WTC11 (cell line): ENCODE results near the gene SBK1. TPM values are rescaled to one million over a fixed set of nuclear protein-coding genes. Genes with fewer than 3 reads are reported as not detected.

Source experiments
- ATAC-seq: fragments of 200-7000 bp; cut with Tn5 transposase; 2 replicates; pipeline ENCODE4 v1.10.0; 2021; ENCODE audit warnings: mild to moderate bottlenecking, moderate library complexity
- CTCF ChIA-PET: fragments of 300-600 bp; sonication (Branson Sonifier 250); formaldehyde crosslinking; loops from one replicate; lab custom pipeline; 2021; ENCODE audit warnings: antibody characterized with exemption; lab: Charles Lee
- POLR2A ChIA-PET: fragments of 350-600 bp; sonication (Branson Sonifier 250); formaldehyde crosslinking; loops from one replicate; lab custom pipeline; 2021; ENCODE audit warnings: antibody characterized with exemption; lab: Charles Lee
- DNase-seq: peaks from one replicate; pipeline ENCODE4 v3.0.0; 2021; ENCODE audit warnings: low spot score
- H3K27ac Mint-ChIP-seq: 2 replicates; pipeline ENCODE4 v1.8.0; 2021; ENCODE audit warnings: mixed read lengths
- H3K27me3 Mint-ChIP-seq: 2 replicates; pipeline ENCODE4 v1.8.0; 2021; ENCODE audit warnings: low read depth, mild to moderate bottlenecking, moderate library complexity, mixed read lengths
- H3K36me3 Mint-ChIP-seq: 2 replicates; pipeline ENCODE4 v1.8.0; 2021; ENCODE audit warnings: mixed read lengths
- H3K4me1 Mint-ChIP-seq: 2 replicates; pipeline ENCODE4 v1.8.0; 2022; ENCODE audit warnings: mixed read lengths
- H3K4me3 Mint-ChIP-seq: 2 replicates; pipeline ENCODE4 v1.8.0; 2021; ENCODE audit warnings: mild to moderate bottlenecking, moderate library complexity, mixed read lengths
- H3K9me3 Mint-ChIP-seq: 2 replicates; pipeline ENCODE4 v1.8.0; 2021; ENCODE audit warnings: mixed read lengths
- AFF4 ChIP-seq: sonication (generic); formaldehyde crosslinking; IDR thresholded peaks from 2 replicates; pipeline ENCODE4 v1.8.1; 2023; ENCODE audit warnings: mild to moderate bottlenecking, missing genetic modification reagents, borderline replicate concordance
- AR ChIP-seq: fragments of 250-450 bp; sonication (Bioruptor Pico); IDR thresholded peaks from 2 replicates; pipeline ENCODE4 v1.9.0; 2021; ENCODE audit warnings: mild to moderate bottlenecking
- ATF1 ChIP-seq: sonication (generic); formaldehyde crosslinking; IDR thresholded peaks from 2 replicates; pipeline ENCODE4 v1.8.1; 2023; ENCODE audit warnings: mild to moderate bottlenecking, moderate library complexity, missing genetic modification reagents
- ATF3 ChIP-seq: sonication (generic); formaldehyde crosslinking; conservative IDR thresholded peaks from 2 replicates; pipeline ENCODE4 v1.8.1; 2022; ENCODE audit warnings: mild to moderate bottlenecking, missing genetic modification reagents
- CBFB ChIP-seq: sonication (generic); formaldehyde crosslinking; IDR thresholded peaks from 2 replicates; pipeline ENCODE4 v1.8.1; 2022; ENCODE audit warnings: mild to moderate bottlenecking, low read depth, missing genetic modification reagents
- CREB1 ChIP-seq: sonication (generic); formaldehyde crosslinking; IDR thresholded peaks from 2 replicates; pipeline ENCODE4 v1.8.0; 2023; ENCODE audit warnings: mild to moderate bottlenecking, missing genetic modification reagents
- ESRRA ChIP-seq: sonication (generic); formaldehyde crosslinking; IDR thresholded peaks from 2 replicates; pipeline ENCODE4 v1.8.1; 2022; ENCODE audit warnings: mild to moderate bottlenecking, missing genetic modification reagents, borderline replicate concordance
- FOXJ3 ChIP-seq: sonication (generic); formaldehyde crosslinking; IDR thresholded peaks from 2 replicates; pipeline ENCODE4 v1.9.0; 2021; ENCODE audit warnings: missing genetic modification reagents, mild to moderate bottlenecking, borderline replicate concordance
- GABPB1 ChIP-seq: sonication (generic); formaldehyde crosslinking; IDR thresholded peaks from 2 replicates; pipeline ENCODE4 v1.8.1; 2023; ENCODE audit warnings: mild to moderate bottlenecking, missing genetic modification reagents
- MXD4 ChIP-seq: fragments of 250-450 bp; sonication (Bioruptor Pico); IDR thresholded peaks from 2 replicates; pipeline ENCODE4 v1.8.0; 2021; ENCODE audit warnings: mild to moderate bottlenecking, moderate library complexity, borderline replicate concordance
- MYBL2 ChIP-seq: sonication (generic); formaldehyde crosslinking; IDR thresholded peaks from 2 replicates; pipeline ENCODE4 v1.8.1; 2023; ENCODE audit warnings: mild to moderate bottlenecking, moderate library complexity, missing genetic modification reagents
- NR1H2 ChIP-seq: sonication (generic); formaldehyde crosslinking; IDR thresholded peaks from 2 replicates; pipeline ENCODE4 v1.9.0; 2021; ENCODE audit warnings: mild to moderate bottlenecking, moderate library complexity, missing genetic modification reagents
- NR3C1 ChIP-seq: sonication (generic); formaldehyde crosslinking; conservative IDR thresholded peaks from 2 replicates; pipeline ENCODE4 v1.8.1; 2023; ENCODE audit warnings: low read depth, mild to moderate bottlenecking, missing genetic modification reagents
- RORB ChIP-seq: fragments of 250-450 bp; sonication (Bioruptor Pico); IDR thresholded peaks from 2 replicates; pipeline ENCODE4 v1.9.0; 2021; ENCODE audit warnings: mild to moderate bottlenecking
- SMAD4 ChIP-seq: sonication (generic); formaldehyde crosslinking; IDR thresholded peaks from 2 replicates; pipeline ENCODE4 v1.8.0; 2022; ENCODE audit warnings: mild to moderate bottlenecking, missing genetic modification reagents
- SP1 ChIP-seq: sonication (generic); formaldehyde crosslinking; conservative IDR thresholded peaks from 2 replicates; pipeline ENCODE4 v1.8.1; 2022; ENCODE audit warnings: missing genetic modification reagents
- ZBTB21 ChIP-seq: sonication (generic); formaldehyde crosslinking; IDR thresholded peaks from 2 replicates; pipeline ENCODE4 v1.8.1; 2023; ENCODE audit warnings: mild to moderate bottlenecking, missing genetic modification reagents, borderline replicate concordance
- ZNF219 ChIP-seq: sonication (generic); formaldehyde crosslinking; IDR thresholded peaks from 2 replicates; pipeline ENCODE4 v1.8.0; 2023; ENCODE audit warnings: missing genetic modification reagents, mild to moderate bottlenecking, borderline replicate concordance
- ZNF416 ChIP-seq: fragments of 250-450 bp; sonication (Bioruptor Pico); IDR thresholded peaks from 2 replicates; pipeline ENCODE4 v1.9.0; 2021; ENCODE audit warnings: mild to moderate bottlenecking, inconsistent platforms
- ZNF425 ChIP-seq: fragments of 250-450 bp; sonication (Bioruptor Pico); conservative IDR thresholded peaks from 2 replicates; pipeline ENCODE4 v1.9.0; 2021; ENCODE audit warnings: mild to moderate bottlenecking
- total RNA-seq: library from RNA; stranded (reverse); gene quantifications from 3 replicates; pipeline ENCODE4 v1.2.3, GENCODE V29; 2021

The SBK1 gene
- total RNA-seq, 1 experiment from 2014 or later = 85.7 TPM

- Mint-ChIP-seq H3K4me3 (no peak overlapping the region), H3K27ac (no peak overlapping the region), H3K4me1 (no peaks in the 10 kb centered on the region), H3K9me3 (no peaks in the 10 kb centered on the region), H3K27me3 (no peaks in the 10 kb centered on the region), H3K36me3 (peaks cover 15% of the 10 kb centered on the region; the same call in 1 of the 2 replicates)
- TF ChIP-seq SP1 (CRISPR knock-in tag) = no peak
- no peak for TF ChIP-seq AFF4 (CRISPR knock-in tag)
- no peak for TF ChIP-seq ZNF416 (CRISPR knock-in tag)
- no peak for TF ChIP-seq CREB1 (CRISPR knock-in tag)
- TF ChIP-seq ZBTB21 (CRISPR knock-in tag) = no peak
- TF ChIP-seq ATF3 = no peak
- no peak for TF ChIP-seq FOXJ3
- TF ChIP-seq NR1H2 (CRISPR knock-in tag) = no peak
- TF ChIP-seq ATF1 (CRISPR knock-in tag) = no peak
- ChIA-PET POLR2A (no interaction called here), CTCF (no interaction called here)
- no peak for ATAC-seq
- no peak for DNase-seq
Measured at GRCh38 chr16:28319476-28320022, 27.2 kb downstream of the SBK1 start.

DNA sequence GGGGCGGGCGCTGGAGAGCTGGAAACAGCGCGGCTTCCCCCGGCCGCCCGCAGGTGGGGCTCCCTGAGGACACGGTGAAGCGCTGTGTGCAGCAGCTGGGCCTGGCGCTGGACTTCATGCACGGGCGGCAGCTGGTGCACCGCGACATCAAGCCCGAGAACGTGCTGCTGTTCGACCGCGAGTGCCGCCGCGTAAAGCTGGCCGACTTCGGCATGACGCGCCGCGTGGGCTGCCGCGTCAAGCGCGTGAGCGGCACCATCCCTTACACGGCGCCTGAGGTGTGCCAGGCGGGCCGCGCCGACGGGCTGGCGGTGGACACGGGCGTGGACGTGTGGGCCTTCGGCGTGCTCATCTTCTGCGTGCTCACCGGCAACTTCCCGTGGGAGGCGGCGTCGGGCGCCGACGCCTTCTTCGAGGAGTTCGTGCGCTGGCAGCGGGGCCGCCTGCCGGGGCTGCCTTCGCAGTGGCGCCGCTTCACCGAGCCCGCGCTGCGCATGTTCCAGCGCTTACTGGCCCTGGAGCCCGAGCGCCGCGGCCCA is 27.8 kb downstream of the SBK1 start:
- TF ChIP-seq ESRRA (no peak), MYBL2 (CRISPR knock-in tag) (no peak), GABPB1 (no peak), CBFB (CRISPR knock-in tag) (no peak), RORB (CRISPR knock-in tag) (no peak), MXD4 (CRISPR knock-in tag) (no peak), ZNF425 (CRISPR knock-in tag) (no peak), AR (CRISPR knock-in tag) (no peak), SMAD4 (CRISPR knock-in tag) (no peak), ZNF219 (CRISPR knock-in tag) (no peak), NR3C1 (CRISPR knock-in tag) (no peak), FOXJ3 (no peak)
- TF ChIP-seq, all 79 proteins: peak for 0
- ChIA-PET POLR2A (no interaction called here), CTCF (interaction anchor here (2.0 kb wide), 1 partner anchor 44 kb away, joined by 27 read pairs; no protein-coding TSS in a partner anchor)
- Mint-ChIP-seq H3K27me3 (no peaks in the 10 kb centered on the region), H3K4me1 (no peaks in the 10 kb centered on the region), H3K4me3 (no peak overlapping the region), H3K36me3 (peaks cover 15% of the 10 kb centered on the region; the same call in 1 of the 2 replicates), H3K9me3 (no peaks in the 10 kb centered on the region), H3K27ac (no peak overlapping the region)
- DNase-seq = no peak
- no peak for ATAC-seq
